Skeletal muscle cell (primary cell): ENCODE results near the gene ELOB.

Experiments
- DNase-seq: peaks from one replicate; pipeline ENCODE4 v3.0.0-alpha.2; 2010; ENCODE audit warnings: low read depth
- H3K4me3 ChIP-seq: 2 replicates; pipeline ENCODE4 v1.5.1; 2011; ENCODE audit warnings: low read depth, mild to moderate bottlenecking, control low read depth, low read length, moderate library complexity

The ELOB gene

DNA sequence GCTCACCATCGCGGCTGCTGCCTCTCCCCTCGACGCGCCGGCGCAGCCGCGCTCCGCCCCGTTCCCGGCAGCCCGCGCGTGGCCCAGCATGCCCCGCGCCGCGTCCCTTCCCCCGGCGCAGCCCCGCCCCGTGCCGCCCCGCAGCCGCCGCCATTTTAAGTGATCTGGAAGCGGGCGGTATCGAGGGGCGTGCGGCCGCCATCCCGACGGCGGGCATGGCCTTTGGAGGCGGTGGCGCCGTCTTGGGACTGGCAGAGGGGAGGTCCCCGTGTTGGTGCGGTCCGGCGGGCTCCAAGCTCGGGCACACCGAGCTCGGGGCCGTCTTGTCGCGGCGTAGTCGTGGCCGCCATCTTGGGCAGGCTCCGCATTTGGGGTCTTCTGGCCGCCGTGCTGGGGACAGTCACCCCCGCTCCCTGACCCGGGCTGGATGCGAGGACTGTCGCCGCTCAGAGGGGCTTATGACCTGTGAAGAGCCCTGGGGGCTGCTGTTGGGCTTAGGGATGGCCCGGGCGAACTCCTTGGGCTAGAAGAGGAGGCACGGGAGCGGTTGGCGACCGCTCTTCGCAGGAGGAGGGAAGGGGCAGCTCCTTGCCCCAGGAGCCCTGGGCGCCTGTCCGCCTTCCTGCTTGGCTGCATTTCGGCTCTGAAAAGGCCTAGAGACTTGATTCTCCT is at the start of gene ELOB:
TSS of gene ELOB (minus strand) at position 50 of the 672 bp plus-strand sequence. CDS start at position 9, 41 bp downstream.
- H3K4me3 ChIP-seq, result peak within 1 kb of the TSS; percentile 87
- DNase-seq, result peak; percentile 36

DNA sequence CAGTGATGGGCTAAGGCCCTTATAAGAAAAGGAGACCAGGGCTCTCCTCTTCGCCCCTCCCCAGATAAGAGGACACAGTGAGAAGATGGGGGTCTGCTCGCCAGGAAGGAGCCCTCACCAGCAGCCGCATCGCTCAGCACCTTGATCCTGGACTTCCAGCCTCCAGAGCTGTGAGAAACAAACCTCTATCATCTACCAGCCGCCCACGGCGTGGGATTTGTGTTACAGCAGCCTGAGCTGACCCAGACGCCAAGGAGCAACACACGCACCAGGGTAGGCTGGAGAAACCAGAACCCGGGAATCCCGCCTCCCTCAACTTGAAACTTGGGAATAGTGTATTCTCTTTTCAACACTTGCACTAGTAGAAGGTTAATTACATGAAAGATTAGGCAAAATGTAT is 48.8 kb upstream of the ELOB start:
- DNase-seq, result no peak
- H3K4me3 ChIP-seq, result no peak overlapping the region

DNA sequence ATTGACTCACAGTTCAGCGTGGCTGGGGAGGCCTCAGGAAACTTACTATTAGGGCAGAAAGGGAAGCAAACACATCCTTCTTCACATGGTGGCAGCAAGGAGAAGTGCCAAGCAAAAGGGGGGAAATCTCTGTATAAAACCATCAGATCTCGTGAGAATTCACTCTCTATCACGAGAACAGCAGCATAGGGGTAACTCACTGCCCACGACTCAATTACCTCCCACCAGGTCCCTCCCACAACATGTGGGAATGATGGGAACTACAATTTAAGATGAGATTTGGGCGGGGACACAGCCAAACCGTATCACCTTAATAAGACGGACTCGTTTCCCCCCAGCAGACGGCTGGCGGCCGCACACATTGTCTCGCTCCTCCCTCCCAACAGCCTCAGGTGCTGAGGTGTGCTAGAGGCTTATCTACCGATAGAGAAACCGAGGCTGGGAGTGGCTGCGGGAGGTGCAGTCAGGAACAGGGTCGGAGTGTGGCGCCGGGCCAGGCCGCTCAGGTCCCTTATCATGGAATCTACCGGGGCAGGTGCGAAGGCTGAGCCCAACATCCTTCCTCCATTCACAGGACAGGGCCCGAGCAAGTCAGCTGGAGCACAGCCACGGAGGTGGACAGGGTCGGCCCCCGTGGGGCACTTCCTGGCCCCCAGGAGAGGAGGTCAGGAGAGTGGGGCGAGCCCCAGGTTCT is 48.1 kb upstream of the ELOB start:
- no peak for DNase-seq
- H3K4me3 ChIP-seq, result no peak overlapping the region

DNA sequence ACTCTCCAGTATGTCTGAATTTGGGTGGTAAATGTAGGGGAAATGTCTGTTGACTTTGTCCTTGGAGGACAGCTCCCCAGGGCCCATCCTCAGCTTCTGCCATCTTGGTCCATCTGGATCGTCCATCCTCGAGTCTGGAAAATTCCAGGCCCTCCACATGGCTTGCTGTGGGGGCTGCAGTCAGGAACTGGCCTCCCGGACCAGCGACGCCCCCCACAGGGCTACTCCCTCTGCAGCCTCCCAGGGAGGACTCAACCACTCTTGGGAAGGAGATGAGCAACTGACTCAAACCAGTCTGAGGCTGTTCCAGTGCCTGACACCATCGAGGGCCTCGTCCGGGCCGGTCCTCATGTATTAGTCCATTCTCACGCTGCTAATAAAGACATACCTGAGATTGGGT is 47.5 kb upstream of the ELOB start:
- H3K4me3 ChIP-seq, result no peak overlapping the region
- DNase-seq, result no peak

DNA sequence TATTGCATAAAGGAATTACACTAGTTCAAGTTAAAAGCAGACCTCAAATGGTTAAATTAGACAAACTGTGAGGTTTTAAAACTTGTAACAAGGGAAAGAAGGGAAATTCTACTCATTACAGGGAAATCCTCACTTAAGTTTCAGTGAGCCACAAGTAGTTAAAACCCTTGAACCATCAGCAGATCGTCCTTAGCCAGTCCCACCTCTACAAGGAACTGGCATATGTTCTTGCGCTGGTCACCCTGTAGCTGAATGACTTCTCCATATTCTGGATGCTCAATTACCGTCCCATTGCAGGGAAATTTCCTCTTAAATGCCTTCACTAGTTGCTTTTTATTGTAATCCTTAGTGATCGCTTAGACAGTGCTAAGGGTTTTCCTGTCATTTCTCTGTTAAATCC is 45.4 kb upstream of the ELOB start:
- no peak for DNase-seq
- H3K4me3 ChIP-seq, result no peak overlapping the region

DNA sequence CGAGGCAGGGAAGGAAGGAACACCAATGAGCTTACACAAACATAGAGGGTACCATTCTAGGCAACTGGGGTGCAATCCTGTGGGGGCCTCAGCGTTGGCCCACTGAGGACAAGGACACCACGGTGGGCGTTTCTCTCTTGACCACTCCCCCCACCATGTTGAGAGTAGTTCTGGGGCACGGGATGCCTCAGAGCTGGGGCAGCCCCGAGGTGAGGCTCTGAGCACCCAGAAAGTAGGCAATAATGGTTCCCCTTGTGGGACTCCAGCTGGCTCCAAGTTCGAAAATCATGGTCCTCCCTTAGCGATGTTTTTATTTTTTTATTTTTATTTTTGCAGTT is 45.0 kb upstream of the ELOB start:
- H3K4me3 ChIP-seq, result no peak overlapping the region
- no peak for DNase-seq

DNA sequence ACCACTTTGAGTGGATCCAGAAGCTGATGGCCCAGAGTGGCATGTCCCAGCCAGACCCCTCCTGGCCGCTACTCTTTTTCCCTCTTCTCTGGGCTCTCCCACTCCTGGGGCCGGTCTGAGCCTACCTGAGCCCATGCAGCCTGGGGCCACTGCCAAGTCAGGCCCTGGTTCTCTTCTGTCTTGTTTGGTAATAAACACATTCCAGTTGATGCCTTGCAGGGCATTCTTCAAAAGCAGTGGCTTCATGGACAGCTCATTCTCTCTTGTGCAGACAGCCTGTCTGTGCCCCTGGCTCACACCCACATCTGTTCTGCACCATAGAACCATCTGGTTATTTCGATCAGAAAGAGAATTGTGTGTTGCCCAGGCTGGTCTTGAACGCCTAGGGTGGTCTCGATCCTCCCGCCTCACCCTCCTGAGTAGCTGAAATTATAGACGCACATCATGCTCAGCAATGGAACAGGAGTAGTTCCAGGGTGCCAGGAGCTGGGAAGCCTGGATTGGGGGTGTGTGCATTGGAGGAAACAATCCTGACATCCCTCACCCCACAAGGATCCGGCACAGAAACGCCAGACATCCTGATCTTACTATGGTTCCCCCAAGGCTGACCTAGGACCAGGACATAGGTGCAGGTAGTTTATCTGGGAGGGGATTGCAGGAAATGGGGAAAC is 44.5 kb upstream of the ELOB start:
- no peak for DNase-seq
- no peak overlapping the region for H3K4me3 ChIP-seq

DNA sequence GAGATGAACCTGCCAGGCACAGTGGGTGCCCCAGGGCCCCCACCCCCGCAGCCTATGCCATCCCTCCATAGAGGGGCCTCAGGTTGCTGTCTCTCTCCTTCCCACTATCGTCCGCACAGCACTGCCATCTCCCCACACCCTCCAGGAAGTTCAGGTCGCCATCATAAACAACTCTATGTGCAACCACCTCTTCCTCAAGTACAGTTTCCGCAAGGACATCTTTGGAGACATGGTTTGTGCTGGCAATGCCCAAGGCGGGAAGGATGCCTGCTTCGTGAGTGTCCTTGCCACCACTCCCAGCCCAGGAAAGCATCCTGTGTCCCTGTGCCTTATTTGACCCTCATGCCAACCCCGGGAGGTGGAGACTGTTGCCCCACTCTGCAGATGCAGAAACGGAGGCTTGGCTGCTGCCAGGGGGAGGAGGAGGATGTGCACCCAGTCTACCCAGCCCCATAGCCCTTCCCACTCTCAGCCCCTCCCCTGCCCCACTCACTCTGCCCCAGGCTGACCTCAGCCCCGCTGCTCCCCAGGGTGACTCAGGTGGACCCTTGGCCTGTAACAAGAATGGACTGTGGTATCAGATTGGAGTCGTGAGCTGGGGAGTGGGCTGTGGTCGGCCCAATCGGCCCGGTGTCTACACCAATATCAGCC is 43.9 kb upstream of the ELOB start:
- H3K4me3 ChIP-seq, result no peak overlapping the region
- DNase-seq, result no peak

DNA sequence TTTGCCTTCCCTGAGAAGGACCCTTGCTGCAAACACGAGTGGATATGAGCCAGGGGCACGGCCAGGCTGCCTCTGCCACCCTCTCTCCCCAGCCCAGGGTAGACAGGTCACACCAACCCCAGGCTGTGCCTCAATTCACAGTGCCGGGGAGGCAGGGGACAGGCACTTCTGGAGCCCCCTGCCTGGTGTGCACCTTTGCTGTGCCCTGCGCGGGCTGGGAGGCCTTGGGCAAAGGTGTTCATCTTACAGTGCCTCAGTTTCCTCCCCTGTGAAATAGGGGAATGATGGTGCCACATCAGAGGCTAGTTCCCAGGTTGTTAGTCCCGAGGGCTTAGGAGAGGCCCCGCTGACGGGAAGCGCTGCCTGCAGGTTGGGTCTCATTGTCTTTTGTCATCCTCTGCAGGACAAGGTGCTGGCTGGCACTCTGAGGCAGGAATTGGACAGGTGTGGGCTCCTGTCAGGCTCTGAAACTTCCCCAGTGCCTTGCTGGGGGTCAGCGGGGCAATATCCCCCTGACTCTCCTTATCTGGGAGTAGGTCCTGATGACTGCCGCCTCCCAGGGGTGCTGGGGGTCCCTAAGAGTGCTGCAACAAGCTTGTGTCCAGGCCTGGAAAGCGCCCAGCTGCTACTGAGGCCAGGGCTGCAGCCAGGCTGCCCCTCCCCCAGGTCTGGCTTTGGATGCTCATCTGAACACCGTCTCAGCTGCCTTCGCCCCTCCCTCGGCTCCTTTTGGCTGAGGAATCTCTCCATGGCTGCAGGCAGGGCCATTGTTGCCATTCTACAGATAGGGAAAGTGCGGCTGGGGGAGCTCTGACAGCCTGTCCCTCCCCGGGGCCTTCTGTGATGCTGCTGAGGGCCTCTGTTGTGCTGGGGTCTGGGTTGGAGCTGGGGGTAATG is 43.1 kb upstream of the ELOB start:
- no peak overlapping the region for H3K4me3 ChIP-seq
- DNase-seq, result no peak

DNA sequence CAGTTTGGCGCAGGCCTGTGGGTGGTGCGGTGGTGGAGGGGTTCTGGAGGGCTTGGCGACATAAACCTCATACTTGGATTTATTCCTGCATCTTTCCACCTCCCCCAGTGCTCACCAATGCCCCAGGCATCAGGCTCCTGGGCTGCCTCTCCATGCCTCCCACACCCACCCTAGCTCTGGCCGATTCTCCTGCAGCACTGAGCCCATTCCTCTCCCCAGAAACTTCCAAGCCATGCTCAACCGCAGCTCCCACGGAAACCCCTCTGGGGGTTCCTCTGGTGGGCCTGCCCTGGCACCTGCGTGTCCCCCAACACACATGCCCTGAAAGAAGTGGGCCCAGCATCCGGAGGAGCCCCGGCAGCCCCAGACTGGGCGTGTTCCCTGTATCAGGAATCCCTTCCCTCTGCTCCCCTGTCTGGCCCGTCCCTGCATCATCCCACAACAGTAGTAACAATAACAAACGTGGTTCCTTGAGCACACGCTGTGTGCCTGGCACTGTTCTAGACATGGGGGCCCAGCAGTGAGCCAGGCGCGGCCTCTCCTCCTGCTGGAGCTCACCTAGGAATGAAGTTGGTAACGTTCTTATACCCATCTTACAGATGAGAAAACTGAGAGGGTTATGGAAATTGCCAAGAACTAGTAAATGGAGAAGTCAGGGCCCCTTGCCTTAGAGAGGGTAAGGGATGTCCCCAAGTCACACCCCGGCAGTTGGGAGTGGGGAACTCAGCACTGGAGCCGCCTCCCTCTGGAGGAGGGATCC is 42.3 kb upstream of the ELOB start:
- no peak for DNase-seq
- H3K4me3 ChIP-seq, result no peak overlapping the region

DNA sequence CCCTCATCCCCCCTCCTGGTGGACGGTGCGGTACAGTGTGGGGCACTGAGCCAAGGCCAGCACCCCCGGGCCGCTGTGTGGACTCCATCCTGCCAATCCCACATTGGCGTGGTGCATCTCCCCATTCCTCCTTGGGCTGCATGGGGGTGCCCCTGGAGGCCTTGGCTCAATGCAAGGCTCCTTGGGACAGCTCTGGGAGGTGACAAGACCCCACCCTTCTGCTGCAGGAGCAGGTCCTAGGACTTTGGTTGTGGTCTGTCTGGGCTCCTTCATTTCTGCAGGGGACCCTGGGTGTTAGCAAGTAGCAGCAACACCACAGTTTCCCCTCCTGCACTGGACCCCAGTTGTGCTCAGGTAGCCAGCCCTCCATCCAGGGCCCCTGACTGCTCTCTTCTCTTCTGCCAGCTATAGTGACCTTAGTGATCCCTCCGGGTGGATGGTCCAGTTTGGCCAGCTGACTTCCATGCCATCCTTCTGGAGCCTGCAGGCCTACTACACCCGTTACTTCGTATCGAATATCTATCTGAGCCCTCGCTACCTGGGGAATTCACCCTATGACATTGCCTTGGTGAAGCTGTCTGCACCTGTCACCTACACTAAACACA is 41.3 kb upstream of the ELOB start:
- DNase-seq, result no peak
- no peak overlapping the region for H3K4me3 ChIP-seq

DNA sequence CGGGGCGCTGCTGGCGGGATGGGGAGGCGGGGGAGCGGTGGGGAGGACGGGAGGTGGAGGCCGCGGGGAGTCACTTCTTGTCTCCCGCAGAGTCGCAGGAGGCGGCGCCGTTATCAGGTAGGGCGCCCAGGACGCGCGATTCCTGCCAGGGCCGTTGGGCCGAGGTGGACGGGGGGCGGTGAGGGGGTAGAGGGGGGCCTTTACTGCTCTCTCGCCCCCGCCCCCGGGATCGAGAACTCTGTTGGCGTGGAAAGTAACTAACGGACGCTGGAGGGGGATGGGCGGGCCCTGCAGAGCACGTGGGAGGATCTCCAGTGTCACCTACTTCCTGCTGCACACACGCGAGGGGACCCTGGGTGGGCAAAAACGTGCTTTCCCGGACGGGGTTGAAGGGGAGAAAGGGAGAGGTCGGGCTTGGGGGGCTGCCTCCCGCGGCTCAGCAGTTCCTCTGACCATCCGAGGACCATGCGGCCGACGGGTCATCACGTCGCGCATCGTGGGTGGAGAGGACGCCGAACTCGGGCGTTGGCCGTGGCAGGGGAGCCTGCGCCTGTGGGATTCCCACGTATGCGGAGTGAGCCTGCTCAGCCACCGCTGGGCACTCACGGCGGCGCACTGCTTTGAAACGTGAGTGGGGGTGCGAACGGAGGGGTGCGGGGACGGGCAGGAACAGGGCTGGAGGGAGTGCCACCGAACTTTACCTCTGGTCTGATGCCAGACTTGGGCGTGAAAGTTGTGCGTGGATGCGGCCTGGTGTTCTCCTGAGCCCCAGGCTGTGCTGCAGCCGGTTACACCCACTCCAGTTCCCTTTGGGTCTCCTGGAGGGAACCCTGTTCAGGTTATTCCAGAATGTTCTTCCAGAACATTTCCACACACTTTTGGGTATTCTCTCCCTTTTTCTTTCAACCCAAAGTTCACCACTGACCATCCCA is 40.5 kb upstream of the ELOB start:
- no peak overlapping the region for H3K4me3 ChIP-seq
- no peak for DNase-seq

DNA sequence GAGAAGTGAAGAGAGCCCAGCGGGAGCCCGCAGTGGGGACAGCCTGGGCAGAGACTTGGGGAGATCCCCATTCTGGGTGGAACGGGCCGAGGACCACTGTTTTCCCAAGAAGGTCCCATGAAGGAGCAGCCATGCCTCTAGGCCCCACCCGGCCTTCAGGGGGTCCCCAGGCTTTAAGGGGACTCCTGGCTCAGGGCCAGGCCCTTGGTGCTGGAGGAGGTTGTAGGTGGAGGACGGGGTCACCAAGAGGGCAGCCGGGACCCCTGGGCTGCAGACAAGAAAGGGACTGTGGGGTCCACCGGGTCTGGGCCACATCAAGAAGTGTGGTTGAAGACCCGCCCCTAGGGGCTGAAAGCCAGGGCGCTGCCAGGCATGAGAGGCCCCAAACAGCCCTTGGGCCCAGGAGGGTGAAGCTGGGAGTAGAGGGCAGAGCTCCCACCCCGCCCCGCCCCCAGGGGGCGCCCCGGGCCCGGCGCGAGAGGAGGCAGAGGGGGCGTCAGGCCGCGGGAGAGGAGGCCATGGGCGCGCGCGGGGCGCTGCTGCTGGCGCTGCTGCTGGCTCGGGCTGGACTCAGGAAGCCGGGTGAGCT is 39.8 kb upstream of the ELOB start, which contains the start of gene PRSS21:
TSS of gene PRSS21 (plus strand) at position 487 of the 589 bp plus-strand sequence. CDS start at position 519, 32 bp downstream.
- no peak within 1 kb of the TSS for H3K4me3 ChIP-seq
- DNase-seq, result no peak

DNA sequence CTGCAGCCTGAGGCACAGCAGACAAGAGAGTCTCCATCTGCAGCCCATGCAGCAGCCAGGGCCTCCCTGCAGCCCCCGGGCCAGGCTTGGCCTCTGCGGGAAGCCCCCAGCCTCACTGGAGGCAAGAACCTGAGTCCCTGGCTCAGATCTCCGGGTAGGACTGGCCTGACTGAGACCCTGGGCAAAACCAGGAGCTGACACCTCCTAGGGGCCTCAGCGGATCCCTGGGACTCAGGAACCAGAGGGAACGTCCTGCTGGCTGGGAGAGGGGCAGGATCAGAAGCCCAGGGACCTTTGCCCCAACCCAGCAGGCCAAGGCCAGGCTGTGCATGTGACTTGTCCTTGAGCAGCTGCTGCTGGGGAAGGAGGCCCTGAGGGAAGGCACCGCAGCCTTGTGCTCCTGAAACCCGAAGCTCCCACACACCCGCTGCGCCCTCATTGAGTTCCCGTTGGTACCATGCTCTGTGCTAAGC is 38.3 kb upstream of the ELOB start:
- H3K4me3 ChIP-seq, result no peak overlapping the region
- DNase-seq, result no peak

DNA sequence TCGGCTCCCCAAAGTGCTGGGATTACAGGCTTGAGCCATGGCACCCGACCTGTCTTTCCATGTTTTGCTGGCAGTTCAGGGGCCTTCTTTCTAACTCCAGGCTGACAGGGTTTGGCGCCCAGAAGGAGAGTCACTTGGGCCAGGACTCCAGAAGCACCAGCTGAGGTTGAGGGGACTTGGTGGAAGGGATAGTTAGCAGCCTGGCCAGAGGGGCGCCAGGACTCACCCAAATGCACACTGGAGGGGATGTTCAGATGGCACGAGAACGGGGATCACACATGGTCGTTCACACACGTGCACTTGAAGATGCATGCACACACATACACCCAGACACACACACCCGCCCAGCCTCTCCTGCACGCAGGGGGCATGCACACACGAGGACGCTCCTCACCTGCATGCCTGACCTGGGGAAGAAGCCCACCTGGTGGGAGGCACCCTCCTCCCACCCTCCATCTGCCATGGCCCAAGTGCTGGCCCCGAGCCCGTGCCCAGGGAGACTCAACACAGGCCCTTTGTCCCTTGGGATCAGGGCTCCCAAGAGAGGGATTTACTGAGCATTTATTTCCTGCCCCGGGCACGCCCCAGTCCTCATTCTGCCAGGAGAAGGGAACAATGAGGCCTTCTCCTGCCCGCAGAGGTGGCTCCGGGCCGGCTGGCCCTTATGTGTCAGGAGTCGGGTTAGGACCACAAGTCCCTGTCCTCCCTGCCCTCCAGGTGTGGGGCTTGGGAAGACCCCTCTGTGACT is 37.6 kb upstream of the ELOB start:
- DNase-seq, result no peak
- H3K4me3 ChIP-seq, result no peak overlapping the region

DNA sequence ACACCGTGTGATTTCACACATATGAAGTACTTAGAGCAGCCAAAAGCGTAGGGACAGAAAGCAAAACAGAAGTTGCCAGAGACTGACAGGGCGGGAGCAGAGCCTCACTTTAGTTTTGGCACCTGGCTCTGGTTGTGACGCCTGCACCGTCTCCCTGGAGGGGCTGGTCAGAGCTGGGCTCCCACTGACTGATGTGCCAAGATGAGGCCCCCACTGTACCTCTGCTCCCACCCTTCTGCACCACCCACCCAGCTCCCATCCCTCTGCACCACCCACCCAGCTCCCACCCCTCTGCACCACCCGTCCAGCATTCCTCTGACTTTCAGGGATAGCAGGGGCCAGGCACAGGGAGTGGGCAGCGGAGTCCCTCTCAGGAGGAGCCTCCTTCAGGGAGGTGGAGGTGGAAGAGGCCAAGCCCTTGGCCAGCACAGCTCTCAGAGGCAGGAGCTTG is 36.7 kb upstream of the ELOB start:
- DNase-seq, result no peak
- H3K4me3 ChIP-seq, result no peak overlapping the region
